Spleen (tissue), 13 donors: ENCODE data around the gene TPCN2. TPM values are rescaled to one million over a fixed set of nuclear protein-coding genes. Genes with fewer than 3 reads are reported as not detected.
"Not testable (repeated sequence)": the region's sequence is repeated elsewhere in the genome, so short reads cannot be mapped to it uniquely, and the experiment has no call there.

Experiments
- DNase-seq: peaks from one replicate; pipeline ENCODE4 v3.0.0-alpha.2; 2020
- H3K27ac ChIP-seq, 8 donors: fragments of 200-600 bp; sonication (generic) in 7 of 8; 1 replicate in 4 of 8; 2 replicates in 4 of 8; pipeline versions ENCODE4 v1.5.0 to v1.8.0; 2016 to 2021; ENCODE audit warnings: inconsistent platforms in 4 of 8, mild to moderate bottlenecking in 4 of 8, moderate library complexity in 1 of 8
- H3K27me3 ChIP-seq, 7 donors: fragments of 200-600 bp; sonication (generic) in 6 of 7; replicated peaks in 1 of 7; 1 replicate in 4 of 7; 2 replicates in 3 of 7; pipeline versions ENCODE4 v1.5.0 to v1.8.0; 2016 to 2021; ENCODE audit warnings: inconsistent platforms in 3 of 7, mild to moderate bottlenecking in 1 of 7
- H3K36me3 ChIP-seq, 6 donors: fragments of 200-600 bp; sonication (generic) in 5 of 6; 1 replicate in 4 of 6; 2 replicates in 2 of 6; pipeline versions ENCODE4 v1.5.0 to v1.8.0; 2016 to 2021; ENCODE audit warnings: inconsistent platforms in 2 of 6
- H3K4me1 ChIP-seq, 6 donors: fragments of 200-600 bp; sonication (generic) in 5 of 6; 1 replicate in 3 of 6; 2 replicates in 3 of 6; pipeline versions ENCODE4 v1.5.0 to v1.8.0; 2016 to 2021; ENCODE audit warnings: inconsistent platforms in 3 of 6
- H3K4me3 ChIP-seq, 8 donors: fragments of 200-600 bp; sonication (generic) in 7 of 8; 1 replicate in 4 of 8; 2 replicates in 4 of 8; pipeline versions ENCODE4 v1.5.0 to v1.8.0; 2016 to 2021; ENCODE audit warnings: inconsistent platforms in 4 of 8, mild to moderate bottlenecking in 4 of 8, moderate library complexity in 2 of 8
- H3K9me3 ChIP-seq, 8 donors: fragments of 200-600 bp; sonication (generic) in 7 of 8; 1 replicate in 4 of 8; 2 replicates in 4 of 8; pipeline versions ENCODE4 v1.5.0 to v1.8.0; 2016 to 2021; ENCODE audit warnings: inconsistent platforms in 4 of 8
- POLR2A ChIP-seq, 3 donors: fragments of 450-650 bp; IDR thresholded peaks; one replicate each; pipeline ENCODE4 v1.5.1; 2017; ENCODE audit warnings: antibody characterized with exemption in 3 of 3, mild to moderate bottlenecking in 1 of 3
- POLR2AphosphoS5 ChIP-seq, 3 donors: sonication (generic); formaldehyde crosslinking; IDR thresholded peaks; one replicate each; pipeline ENCODE4 v1.5.1; 2017; ENCODE audit warnings: antibody characterized with exemption in 3 of 3
- whole genome bisulfite sequencing, 5 donors: extraction: QIAGEN DNeasy Blood & Tissue Kit in 3 of 5; methylation state at CpG; one replicate each; pipeline versions ENCODE4 v1.1.5 to v1.1.7; 2013 to 2018; 5-methylcytosine and 5-hydroxymethylcytosine counted together
- intact Hi-C: fragments of 100-400 bp; cut with DNase I; formaldehyde crosslinking; loops from one replicate; pipeline ENCODE4 v1.15.0; 2023; ENCODE audit warnings: low total_unique reads
- long read RNA-seq, 2 donors: transcript quantifications; one replicate each; lab custom pipeline, GENCODE V29; 2026
- polyA plus RNA-seq, 3 donors: library from polyadenylated mRNA; stranded (reverse); fragments of 200-250 nt; gene quantifications; one replicate each; pipeline ENCODE4 v1.2.1, GENCODE V29; 2013
- total RNA-seq, 7 donors: library from RNA; depleted of rRNA in 3 of 7; stranded (reverse); fragments of >200 nt in 3 of 7; fragmentation: NEBNext Ultra II Directional in 4 of 7; extraction: Animal tissue kit (Norgen Biotek cat#: 25700) in 4 of 7; gene quantifications; one replicate each; pipeline versions ENCODE4 v1.1.0 to v1.2.1, GENCODE V29; 2016 to 2021
- TF ChIP-seq, protein P1 (sequence below), 11 experiments: fragments of 200-600 bp in 7 of 11; fragments of 450-650 bp in 4 of 11; sonication (generic) in 4 of 11; IDR thresholded peaks in 8 of 11; conservative IDR thresholded peaks in 3 of 11; 1 replicate in 7 of 11; 2 replicates in 4 of 11; pipeline versions ENCODE4 v1.4.0 to v1.8.0; 2016 to 2021; ENCODE audit warnings: antibody characterized with exemption in 11 of 11, inconsistent platforms in 4 of 11, mild to moderate bottlenecking in 1 of 11
- donor health status: healthy with polysubstance abuse.
- donor health status: DM: no; HTN: no; CAD: no; lungs with moderate emphysema.
- donor health status: DM: no; HTN: no; CAD: no.
- donor health status: Bipolar disorder and iron deficiency.
- donor health status: healthy.
- donor health status: DM: no; HTN: no; CAD: no.
- donor health status: DM: yes; HTN: yes; CAD: no.

Gene TPCN2
- total RNA-seq: 10 to 100 TPM; 12.4 to 30.4 (median 27.0) TPM
- polyA plus RNA-seq: 10 to 100 TPM in 1 of 3 donors, 1 to 10 TPM in 2; 3.6 to 12.2 (median 8.5) TPM
- long read RNA-seq, donor 1, partial matches to known transcripts: 0 of 1 reads
- long read RNA-seq, donor 1, other reads (novel, unspliced or antisense): 0 of 1 reads
- long read RNA-seq, donor 2, partial matches to known transcripts: 0 of 1 reads
- long read RNA-seq, donor 2, other reads (novel, unspliced or antisense): 0 of 1 reads

DNA sequence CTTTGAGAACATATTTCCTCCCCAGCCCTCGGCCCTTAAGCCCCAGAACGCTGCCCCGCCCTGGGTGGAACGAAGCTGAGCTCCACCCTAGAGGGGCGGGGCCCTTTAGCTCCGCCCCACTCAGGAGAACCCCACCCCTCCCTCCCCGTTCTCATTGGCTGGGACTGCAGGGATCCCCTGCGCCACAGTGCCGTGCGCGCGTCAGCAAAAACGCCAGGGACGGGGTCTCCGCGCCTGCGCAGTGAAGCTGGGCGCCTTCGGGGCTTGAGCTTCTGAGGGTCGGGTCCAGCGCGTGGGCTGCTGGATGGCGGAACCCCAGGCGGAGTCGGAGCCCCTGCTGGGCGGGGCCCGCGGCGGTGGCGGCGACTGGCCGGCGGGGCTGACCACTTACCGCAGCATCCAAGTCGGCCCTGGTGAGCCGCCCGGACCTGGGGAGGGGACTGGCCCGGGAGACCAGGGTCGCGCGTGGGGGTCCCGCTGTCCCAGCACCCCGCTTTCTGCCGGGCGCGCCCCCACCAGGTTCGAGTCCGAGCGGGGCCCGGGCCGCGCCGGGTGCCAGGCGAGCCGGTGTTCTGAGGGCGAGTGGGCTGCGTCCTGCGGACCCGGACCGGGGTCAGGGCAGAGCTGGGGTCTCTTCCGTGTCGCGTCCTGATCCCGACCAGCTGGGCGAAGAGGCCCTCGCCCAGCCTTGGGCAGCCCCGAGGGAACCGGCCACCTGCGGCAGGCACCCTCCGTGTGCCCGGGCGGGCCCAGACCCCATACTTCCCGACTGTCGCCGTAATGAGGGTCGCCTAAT lies at the start of gene TPCN2:
Gene TPCN2, plus strand, starts transcription at position 239 of the 796 bp plus-strand sequence. Its CDS starts 66 bp downstream, at position 305.
- intact Hi-C loops: no loop called here

DNA sequence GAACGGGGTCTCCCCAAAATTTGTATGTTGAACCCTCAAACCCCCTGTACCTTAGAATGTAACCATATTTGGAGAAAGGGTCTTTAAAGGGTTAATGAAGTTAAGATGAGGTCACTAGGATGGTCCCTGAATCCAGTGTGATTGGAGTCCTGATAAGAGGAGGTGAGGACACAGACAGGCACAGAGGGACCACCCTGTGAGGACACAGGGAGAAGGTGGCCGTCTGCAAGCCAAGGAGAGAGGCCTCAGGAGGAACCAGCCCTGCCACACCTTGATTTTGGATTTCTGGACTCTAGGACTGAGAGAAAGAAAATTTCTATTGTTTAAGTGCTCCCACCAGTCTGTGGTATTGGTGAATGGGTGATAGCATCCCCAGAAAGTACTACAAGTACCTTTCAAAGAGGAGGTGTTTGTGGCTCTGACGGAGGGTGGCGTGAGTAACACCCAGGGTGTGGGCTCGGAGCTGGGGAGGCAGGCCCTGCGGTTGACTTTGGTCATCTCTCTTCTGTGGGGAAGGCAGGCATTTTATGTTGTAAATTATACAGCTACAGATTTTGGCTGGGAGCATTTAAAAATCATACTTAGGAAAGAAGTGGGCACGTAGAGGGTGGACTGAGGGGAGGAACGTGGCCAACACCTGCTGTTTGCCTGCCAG lies 49.5 kb upstream of the TPCN2 start:
- no peaks in the 10 kb centered on the region for H3K9me3 ChIP-seq
- WGBS, 5 donors: 79 to 95% (median 83%) methylated on average over 8 of the region's 8 CpGs
- peak; percentile 70 for DNase-seq
- intact Hi-C loops: no loop called here
- H3K27ac ChIP-seq: peak overlapping the region in 6 of 8 donors; percentile 20 to 75 (median 55)
- H3K36me3 ChIP-seq: peaks cover 0 to 6% (median 0%) of the 10 kb centered on the region in 6 donors
- H3K4me3 ChIP-seq: no peak overlapping the region
- peaks cover 0 to 71% (median 0%) of the 10 kb centered on the region in 7 donors for H3K27me3 ChIP-seq
- H3K4me1 ChIP-seq: peaks cover 0 to 42% (median 21%) of the 10 kb centered on the region in 6 donors
- TF ChIP-seq POLR2AphosphoS5 (IDR thresholded peaks at IDR 0.05) (no peak), POLR2A (IDR thresholded peaks at IDR 0.05) (no peak)
- TF ChIP-seq, protein P1, sequence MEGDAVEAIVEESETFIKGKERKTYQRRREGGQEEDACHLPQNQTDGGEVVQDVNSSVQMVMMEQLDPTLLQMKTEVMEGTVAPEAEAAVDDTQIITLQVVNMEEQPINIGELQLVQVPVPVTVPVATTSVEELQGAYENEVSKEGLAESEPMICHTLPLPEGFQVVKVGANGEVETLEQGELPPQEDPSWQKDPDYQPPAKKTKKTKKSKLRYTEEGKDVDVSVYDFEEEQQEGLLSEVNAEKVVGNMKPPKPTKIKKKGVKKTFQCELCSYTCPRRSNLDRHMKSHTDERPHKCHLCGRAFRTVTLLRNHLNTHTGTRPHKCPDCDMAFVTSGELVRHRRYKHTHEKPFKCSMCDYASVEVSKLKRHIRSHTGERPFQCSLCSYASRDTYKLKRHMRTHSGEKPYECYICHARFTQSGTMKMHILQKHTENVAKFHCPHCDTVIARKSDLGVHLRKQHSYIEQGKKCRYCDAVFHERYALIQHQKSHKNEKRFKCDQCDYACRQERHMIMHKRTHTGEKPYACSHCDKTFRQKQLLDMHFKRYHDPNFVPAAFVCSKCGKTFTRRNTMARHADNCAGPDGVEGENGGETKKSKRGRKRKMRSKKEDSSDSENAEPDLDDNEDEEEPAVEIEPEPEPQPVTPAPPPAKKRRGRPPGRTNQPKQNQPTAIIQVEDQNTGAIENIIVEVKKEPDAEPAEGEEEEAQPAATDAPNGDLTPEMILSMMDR (IDR thresholded peaks at IDR 0.05 in 8 of 11, conservative IDR thresholded peaks at IDR 0.05 in 3 of 11): no peak

More for the DNA sequence above, at the start of gene TPCN2:
- 0 to 1% (median 1%) methylated on average over 24 to 76 of the region's 76 CpGs for WGBS, 5 donors
- Histone ChIP-seq H3K4me3 (peak within 1 kb of the TSS; percentile 52 to 84 (median 76)), H3K27ac (peak within 1 kb of the TSS; percentile 74 to 97 (median 92)), H3K9me3 (no peaks in the 10 kb centered on the region), H3K27me3 (no peaks in the 10 kb centered on the region), H3K4me1 (peaks cover 11 to 74% (median 50%) of the 10 kb centered on the region in 6 donors), H3K36me3 (peaks cover 0 to 8% (median 3%) of the 10 kb centered on the region in 6 donors)
- DNase-seq: peak; percentile 97
- TF ChIP-seq, protein P1 (IDR thresholded peaks at IDR 0.05 in 8 of 11, conservative IDR thresholded peaks at IDR 0.05 in 3 of 11): peak in 1 of 11 experiments; percentile 39
- TF ChIP-seq POLR2AphosphoS5 (IDR thresholded peaks at IDR 0.05) (peak; percentile 88 to 92 (median 90)), POLR2A (IDR thresholded peaks at IDR 0.05) (no peak)

DNA sequence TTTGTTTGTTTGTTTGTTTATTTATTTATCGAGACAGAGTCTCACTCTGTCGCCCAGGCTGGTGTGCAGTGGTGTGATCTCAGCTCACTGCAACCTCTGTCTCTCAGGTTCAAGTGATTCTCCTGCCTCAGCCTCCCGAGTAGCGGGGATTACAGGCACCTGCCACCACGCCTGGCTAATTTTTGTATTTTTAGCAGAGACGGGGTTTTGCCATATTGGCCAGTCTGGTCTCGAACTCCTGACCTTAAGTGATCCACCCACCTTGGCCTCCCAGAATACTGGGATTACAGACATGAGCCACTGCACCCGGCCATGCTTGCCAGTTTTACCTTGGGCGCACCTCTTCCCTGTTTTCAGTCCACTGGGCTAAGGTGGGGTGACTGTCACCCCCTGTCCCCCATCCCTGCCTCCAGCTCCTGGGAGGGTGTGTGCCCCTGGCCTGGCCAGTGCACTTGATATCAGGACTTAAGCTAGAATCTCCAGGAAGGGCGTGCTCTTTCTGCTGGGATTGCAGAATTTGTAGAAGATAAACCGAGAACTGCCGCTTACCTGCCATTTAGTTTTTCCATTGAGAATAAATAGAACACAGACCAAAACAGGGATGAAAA lies 48.9 kb upstream of the TPCN2 start:
- intact Hi-C loops, H3K36me3 ChIP-seq, H3K9me3 ChIP-seq, H3K4me3 ChIP-seq: not testable (repeated sequence)
- peaks cover 0 to 42% (median 21%) of the 10 kb centered on the region in 6 donors for H3K4me1 ChIP-seq
- peaks cover 0 to 72% (median 3%) of the 10 kb centered on the region in 7 donors for H3K27me3 ChIP-seq
- peak overlapping the region in 6 of 8 donors; percentile 49 to 75 (median 61) for H3K27ac ChIP-seq
- peak; percentile 41 for DNase-seq
- 86 to 91% (median 88%) methylated on average over 12 of the region's 12 CpGs for WGBS, 5 donors

DNA sequence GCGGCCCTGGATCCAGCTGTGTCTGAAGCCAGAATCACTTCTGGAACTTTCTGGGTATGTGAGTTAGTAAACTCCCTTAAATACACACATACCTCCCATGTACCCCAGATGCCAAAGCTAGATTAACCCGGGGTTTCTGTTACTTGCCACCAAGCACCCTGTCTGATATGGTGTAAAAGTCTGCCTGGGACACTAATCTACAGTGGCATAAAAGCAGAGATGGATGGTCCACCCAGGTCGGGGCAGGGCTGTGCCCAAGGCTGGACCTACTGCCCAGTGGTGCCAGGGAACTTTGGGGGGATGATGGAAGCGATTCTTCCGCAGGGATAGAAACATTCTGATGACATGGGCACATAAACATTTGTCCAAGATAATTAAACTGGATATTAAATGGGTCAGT lies 48.3 kb upstream of the TPCN2 start:
- DNase-seq: peak; percentile 32
- WGBS, 5 donors: 75 to 92% (median 80%) methylated on average over 5 of the region's 5 CpGs
- Histone ChIP-seq H3K9me3 (no peaks in the 10 kb centered on the region), H3K4me3 (no peak overlapping the region), H3K27ac (peak overlapping the region in 7 of 8 donors; percentile 30 to 75 (median 59)), H3K27me3 (peaks cover 0 to 73% (median 8%) of the 10 kb centered on the region in 7 donors), H3K36me3 (peaks cover 0 to 13% (median 0%) of the 10 kb centered on the region in 6 donors), H3K4me1 (peaks cover 0 to 42% (median 21%) of the 10 kb centered on the region in 6 donors)
- TF ChIP-seq POLR2A (IDR thresholded peaks at IDR 0.05): no peak
- no peak for TF ChIP-seq POLR2AphosphoS5 (IDR thresholded peaks at IDR 0.05)
- TF ChIP-seq, protein P1 (IDR thresholded peaks at IDR 0.05 in 8 of 11, conservative IDR thresholded peaks at IDR 0.05 in 3 of 11): no peak
- intact Hi-C loops: no loop called here
